ENCODE results near the gene KCTD12. TPM values are rescaled to one million over a fixed set of nuclear protein-coding genes. Genes with fewer than 3 reads are reported as not detected.

KCTD12 gene
- total RNA-seq, 1 donor from 2014 or later, result 57.2 TPM

- Histone ChIP-seq H3K9me3 (no peaks in the 10 kb centered on the region), H3K36me3 (no peaks in the 10 kb centered on the region), H3K27ac (peak overlapping the region; percentile 90), H3K4me1 (peaks cover 13% of the 10 kb centered on the region), H3K27me3 (no peaks in the 10 kb centered on the region), H3K4me3 (peak overlapping the region; percentile 72 to 92)
- TF ChIP-seq POLR2A (IDR thresholded peaks at IDR 0.05), result no peak
- no peak for TF ChIP-seq CTCF (IDR thresholded peaks at IDR 0.05)
- TF ChIP-seq POLR2AphosphoS5 (IDR thresholded peaks at IDR 0.05; ENCODE audit: insufficient read depth in 1 of 2, low read depth in 1 of 2), result no peak
- intact Hi-C loops (cut with DNase I), result no loop called here
- no peak for DNase-seq (ENCODE audit: extremely low spot score in 2 of 2)
Observed at GRCh38 chr13:76883236-76883635, 3.0 kb downstream of the KCTD12 start.

GRCh38 chr13:76882431-76882830 is 3.8 kb downstream of the KCTD12 start:
- H3K4me3 ChIP-seq, result peak overlapping the region; percentile 72 to 92
- peaks cover 13% of the 10 kb centered on the region for H3K4me1 ChIP-seq
- no peak for TF ChIP-seq POLR2AphosphoS5 (IDR thresholded peaks at IDR 0.05; ENCODE audit: insufficient read depth in 1 of 2, low read depth in 1 of 2)
- no peak for TF ChIP-seq CTCF (IDR thresholded peaks at IDR 0.05)
- no peak for TF ChIP-seq POLR2A (IDR thresholded peaks at IDR 0.05)
- H3K9me3 ChIP-seq, result no peaks in the 10 kb centered on the region
- no peaks in the 10 kb centered on the region for H3K27me3 ChIP-seq
- no peaks in the 10 kb centered on the region for H3K36me3 ChIP-seq
- peak overlapping the region; percentile 12 for H3K27ac ChIP-seq
- intact Hi-C loops (cut with DNase I), result no loop called here
- no peak for DNase-seq (ENCODE audit: extremely low spot score in 2 of 2)

GRCh38 chr13:76879883-76880270 is 6.3 kb downstream of the KCTD12 start:
- peak overlapping the region; percentile 46 for H3K27ac ChIP-seq
- no peak for DNase-seq (ENCODE audit: extremely low spot score in 2 of 2)

GRCh38 chr13:76879203-76879882 is 6.9 kb downstream of the KCTD12 start:
- H3K4me1 ChIP-seq, result peaks cover 8% of the 10 kb centered on the region
- H3K9me3 ChIP-seq, result no peaks in the 10 kb centered on the region
- H3K36me3 ChIP-seq, result no peaks in the 10 kb centered on the region
- no peaks in the 10 kb centered on the region for H3K27me3 ChIP-seq
- intact Hi-C loops (cut with DNase I), result no loop called here
- peak overlapping the region in 1 of 2 donors; percentile 8 for H3K4me3 ChIP-seq
- peak overlapping the region; percentile 46 for H3K27ac ChIP-seq
- no peak for DNase-seq (ENCODE audit: extremely low spot score in 2 of 2)
- TF ChIP-seq CTCF (IDR thresholded peaks at IDR 0.05) (no peak), POLR2AphosphoS5 (IDR thresholded peaks at IDR 0.05; ENCODE audit: insufficient read depth in 1 of 2, low read depth in 1 of 2) (peak in 1 of 2 donors; percentile 76)

More at GRCh38 chr13:76879883-76880270, 6.3 kb downstream of the KCTD12 start:
- H3K36me3 ChIP-seq, result no peaks in the 10 kb centered on the region
- H3K9me3 ChIP-seq, result no peaks in the 10 kb centered on the region
- H3K4me1 ChIP-seq, result peaks cover 11% of the 10 kb centered on the region
- H3K4me3 ChIP-seq, result peak overlapping the region in 1 of 2 donors; percentile 8
- TF ChIP-seq POLR2A (IDR thresholded peaks at IDR 0.05) (no peak), CTCF (IDR thresholded peaks at IDR 0.05) (no peak), POLR2AphosphoS5 (IDR thresholded peaks at IDR 0.05; ENCODE audit: insufficient read depth in 1 of 2, low read depth in 1 of 2) (no peak)
- H3K27me3 ChIP-seq, result no peaks in the 10 kb centered on the region
- intact Hi-C loops (cut with DNase I), result no loop called here

GRCh38 chr13:76878043-76878442 is 8.2 kb downstream of the KCTD12 start:
- Histone ChIP-seq H3K9me3 (no peaks in the 10 kb centered on the region), H3K27me3 (no peaks in the 10 kb centered on the region), H3K27ac (no peak overlapping the region), H3K4me3 (no peak overlapping the region), H3K4me1 (peaks cover 8% of the 10 kb centered on the region), H3K36me3 (no peaks in the 10 kb centered on the region)
- TF ChIP-seq CTCF (IDR thresholded peaks at IDR 0.05) (no peak), POLR2A (IDR thresholded peaks at IDR 0.05) (no peak), POLR2AphosphoS5 (IDR thresholded peaks at IDR 0.05; ENCODE audit: insufficient read depth in 1 of 2, low read depth in 1 of 2) (no peak)
- DNase-seq (ENCODE audit: extremely low spot score in 2 of 2), result no peak
- intact Hi-C loops (cut with DNase I), result no loop called here

Measured in vagina (tissue), 2 donors.